ENCODE measurements around the gene NSD2.
"Not testable (repeated sequence)": the region's sequence is repeated elsewhere in the genome, so short reads cannot be mapped to it uniquely, and the experiment has no call there.

The NSD2 gene

GRCh38 chr4:1987721-1988326 lies 116.6 kb downstream of the NSD2 start:
- no peak for DNase-seq

DNA sequence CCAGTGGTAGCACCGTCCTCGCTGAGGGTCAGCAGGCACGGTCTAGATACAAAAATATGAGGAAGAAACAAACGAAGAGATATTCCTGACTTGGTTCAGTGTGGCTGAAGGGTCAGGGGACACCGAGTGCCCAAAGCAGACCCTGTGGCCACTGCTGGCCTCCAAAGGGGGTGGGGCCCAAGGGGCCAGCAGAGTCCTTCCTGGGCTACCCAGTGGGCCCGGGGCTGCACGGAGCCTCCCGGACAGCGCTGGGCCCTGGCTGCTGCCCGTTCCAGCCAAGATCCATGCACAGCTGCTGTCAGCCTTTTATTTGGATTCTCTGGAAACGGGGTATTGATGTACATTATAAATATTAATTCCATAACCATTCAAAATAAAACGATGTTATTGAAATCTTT lies 117.1 kb downstream of the NSD2 start:
- DNase-seq = no peak

GRCh38 chr4:1989533-1990347 lies 118.5 kb downstream of the NSD2 start:
- DNase-seq = no peak

DNA sequence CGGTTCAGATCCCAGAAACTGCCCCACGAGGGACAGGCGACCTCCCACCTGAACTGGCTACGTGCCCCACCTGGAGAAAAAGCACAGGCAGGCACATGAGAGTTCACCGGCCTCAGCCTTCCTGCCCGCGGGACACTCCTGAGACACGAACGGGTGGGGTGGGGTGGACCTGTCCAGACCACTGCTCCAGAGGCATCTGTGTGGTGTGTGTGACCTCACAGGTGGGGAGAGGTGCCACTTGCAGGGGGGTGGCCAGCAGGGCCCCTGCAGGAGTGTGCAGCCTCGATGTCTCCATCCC lies 119.1 kb downstream of the NSD2 start:
- no peak for DNase-seq

DNA sequence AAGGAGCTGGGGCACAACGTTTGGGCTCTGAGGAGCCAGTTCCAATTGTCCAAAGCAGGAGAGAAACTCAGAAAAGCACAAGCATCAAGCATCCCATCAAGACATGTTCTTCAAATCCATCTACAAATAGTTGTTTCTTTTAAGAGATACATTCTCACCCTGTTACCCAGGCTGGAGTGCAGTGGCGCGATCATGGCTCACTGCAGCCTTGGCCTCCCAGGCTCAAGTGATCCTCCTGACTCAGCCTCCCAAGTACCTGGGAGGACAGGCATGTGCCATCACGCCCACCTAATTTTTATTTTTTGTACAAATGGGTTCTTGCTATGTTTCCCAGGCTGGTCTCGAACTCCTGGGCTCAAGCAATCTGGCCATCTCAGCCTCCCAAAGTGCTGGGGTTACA lies 119.5 kb downstream of the NSD2 start:
- no peak for DNase-seq

- DNase-seq = no peak
Observed at GRCh38 chr4:1991087-1991486, 119.9 kb downstream of the NSD2 start.

DNA sequence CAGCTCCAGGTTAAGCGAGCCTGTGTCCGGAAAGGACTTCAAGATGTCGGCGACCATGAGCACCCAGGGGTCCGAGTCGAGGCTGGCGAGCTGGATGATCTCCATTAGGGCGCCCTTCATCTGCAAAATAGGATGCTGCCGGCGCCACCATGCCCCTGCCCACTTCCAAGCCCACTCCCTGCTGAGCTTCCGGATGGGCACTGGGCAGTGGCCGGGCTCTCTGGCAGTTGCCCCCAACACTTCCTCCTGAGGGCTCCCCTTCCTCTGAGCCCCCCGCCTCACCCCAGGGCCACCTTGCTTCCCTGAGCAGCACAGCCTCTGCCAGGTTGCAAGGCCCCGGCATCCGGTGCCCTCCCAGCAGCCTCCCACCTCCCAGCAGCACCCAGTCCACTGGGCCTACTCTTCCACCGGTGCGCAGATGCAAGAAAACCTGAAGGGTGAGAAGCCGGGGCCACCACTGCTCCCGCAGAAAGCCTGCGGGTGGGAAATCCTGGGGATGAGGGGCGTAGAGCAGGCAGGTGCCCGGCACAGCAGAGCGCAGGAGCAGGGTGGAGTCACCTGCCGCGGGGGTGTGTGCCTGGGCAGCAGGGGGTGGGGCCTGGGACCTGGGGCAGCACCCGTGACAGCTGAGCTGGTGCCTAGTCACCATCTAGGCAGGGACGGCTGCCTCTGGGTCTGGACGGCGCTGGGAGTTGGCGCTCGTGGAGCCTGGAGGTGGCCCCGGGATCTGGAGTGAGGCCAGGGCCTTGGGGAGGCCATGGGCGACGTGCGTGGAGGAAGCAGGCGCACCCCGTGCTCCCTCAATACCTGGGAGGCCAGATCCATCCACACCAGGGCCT lies 120.6 kb downstream of the NSD2 start:
- DNase-seq = no peak

DNA sequence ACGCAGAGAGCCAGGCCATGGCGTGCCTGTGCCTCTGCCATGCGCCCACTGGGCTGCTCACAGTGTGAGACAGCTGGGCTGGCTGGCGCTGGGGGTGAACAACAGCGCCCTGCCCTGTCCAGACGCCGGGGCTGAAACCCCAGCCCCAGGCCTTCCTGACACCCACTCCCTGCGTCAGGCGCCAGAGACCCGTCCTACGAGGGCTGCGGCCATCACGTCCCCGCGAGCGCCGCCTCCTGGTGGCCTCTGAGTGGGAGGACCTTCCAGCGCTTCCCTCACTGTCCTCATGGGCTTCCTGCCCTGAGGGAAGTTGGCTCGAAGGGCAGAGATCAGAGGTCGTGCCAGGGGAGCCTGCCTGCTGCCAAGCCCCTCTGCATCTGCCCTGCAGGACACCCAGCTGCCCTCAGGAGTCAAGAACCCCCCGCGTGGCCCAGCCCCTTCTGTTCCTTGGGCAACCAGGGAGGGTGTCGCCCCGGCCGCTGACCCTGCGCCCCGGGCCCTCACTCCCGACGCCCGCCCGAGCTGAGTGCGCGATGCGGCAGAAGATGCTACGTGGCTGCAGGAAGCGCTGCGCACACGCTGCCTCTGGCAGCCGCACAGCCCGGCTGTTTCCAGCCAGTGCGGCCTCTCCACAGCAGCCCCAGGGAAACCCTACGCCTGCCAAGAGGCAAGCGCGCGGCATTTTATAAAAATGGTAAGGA lies 121.4 kb downstream of the NSD2 start:
- DNase-seq = no peak

- no peak for DNase-seq
Observed at GRCh38 chr4:1993169-1993516, 122.0 kb downstream of the NSD2 start.

DNA sequence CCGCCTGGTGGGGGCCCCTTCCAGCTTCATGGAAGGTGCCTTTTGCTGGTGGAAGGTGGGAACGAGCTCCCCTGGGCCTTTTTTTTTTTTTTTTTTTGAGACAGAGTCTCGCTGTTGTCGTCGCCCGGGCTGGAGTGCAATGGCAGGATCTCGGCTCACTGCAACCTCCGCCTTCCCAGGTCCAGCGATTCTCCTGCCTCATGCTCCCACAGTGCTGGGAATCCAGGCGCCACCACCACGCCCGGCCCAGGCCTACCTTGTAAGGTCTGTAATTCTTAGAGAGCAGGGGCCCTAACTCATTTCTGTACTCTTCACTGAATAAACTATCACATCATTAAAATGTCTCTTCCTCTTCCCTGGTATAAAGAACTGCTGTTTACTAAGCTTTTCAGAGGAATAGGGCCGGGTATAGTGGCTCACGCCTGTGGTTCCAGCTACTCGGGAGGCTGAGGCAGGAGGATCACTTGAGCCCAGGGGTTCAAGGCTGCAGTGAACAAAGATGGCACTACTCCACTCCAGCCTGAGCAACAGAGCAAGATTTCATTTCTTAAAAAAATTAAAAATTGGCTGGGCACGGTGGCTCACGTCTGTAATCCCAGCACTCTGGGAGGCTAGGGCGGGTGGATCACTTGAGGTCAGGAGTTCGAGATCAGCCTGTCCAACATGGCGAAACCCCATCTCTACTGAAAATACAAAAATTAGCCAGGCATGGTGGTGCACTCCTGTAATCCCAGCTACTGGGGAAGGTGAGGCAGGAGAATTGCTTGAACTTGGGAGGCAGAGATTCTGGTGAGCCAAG lies 122.7 kb downstream of the NSD2 start:
- not testable (repeated sequence) for DNase-seq

DNA sequence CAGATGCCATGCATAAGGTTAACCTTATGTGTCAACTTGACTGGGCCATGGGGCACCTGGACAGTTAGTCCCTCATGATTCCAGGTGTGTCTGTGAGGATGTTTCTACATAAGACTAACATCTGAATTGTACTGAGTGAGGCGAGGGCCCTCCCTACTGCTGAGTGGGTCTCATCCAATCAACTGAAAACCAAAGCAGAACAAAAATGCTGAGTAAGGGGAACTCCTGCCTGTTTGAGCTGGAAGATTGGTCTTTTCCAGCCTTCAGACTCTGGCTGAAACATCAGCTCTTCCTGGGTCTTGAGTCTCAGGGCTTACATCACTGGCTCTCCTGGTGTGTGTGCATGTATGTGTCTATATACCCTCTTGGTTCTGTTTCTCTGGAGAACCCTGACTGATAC lies 123.7 kb downstream of the NSD2 start:
- DNase-seq = no peak

DNA sequence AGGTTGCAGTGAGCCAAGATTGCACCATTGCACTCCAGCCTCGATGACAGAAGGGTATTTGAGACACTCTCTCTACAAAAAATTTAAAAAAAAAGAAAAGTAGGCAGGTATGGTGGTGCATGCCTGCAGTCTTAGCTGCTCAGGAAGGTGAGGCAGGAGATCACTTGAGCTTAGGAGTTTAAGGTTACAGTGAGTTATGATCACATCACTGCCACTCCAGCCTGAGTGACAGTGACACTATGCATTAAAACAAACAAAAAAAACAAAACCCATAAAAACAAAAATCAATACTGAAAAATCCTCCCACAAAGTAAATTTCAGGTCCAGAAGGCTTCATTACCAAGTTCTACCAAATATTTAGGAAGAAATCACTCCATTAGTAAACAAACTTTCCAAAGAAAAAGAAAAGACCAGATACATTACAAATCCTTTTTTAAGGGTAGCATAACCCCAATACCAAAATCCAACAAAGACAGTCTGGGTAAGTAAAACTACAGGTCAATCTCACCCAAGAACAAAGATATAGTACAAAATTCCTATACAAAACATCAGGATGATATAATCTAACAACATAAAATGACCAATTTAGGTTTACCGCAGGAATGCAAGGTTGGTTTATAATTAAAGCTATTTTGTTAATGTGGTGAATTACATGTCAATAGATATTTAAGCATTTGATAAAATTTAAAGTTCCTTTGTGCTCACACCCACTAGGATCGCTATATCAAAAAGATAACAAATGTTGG lies 125.8 kb downstream of the NSD2 start:
- DNase-seq = no peak

- no peak for DNase-seq
Observed at GRCh38 chr4:1997712-1998111, 126.5 kb downstream of the NSD2 start.

GRCh38 chr4:1998296-1998695 lies 127.1 kb downstream of the NSD2 start:
- DNase-seq = no peak

GRCh38 chr4:1999308-1999707 lies 128.1 kb downstream of the NSD2 start:
- not testable (repeated sequence) for DNase-seq

DNA sequence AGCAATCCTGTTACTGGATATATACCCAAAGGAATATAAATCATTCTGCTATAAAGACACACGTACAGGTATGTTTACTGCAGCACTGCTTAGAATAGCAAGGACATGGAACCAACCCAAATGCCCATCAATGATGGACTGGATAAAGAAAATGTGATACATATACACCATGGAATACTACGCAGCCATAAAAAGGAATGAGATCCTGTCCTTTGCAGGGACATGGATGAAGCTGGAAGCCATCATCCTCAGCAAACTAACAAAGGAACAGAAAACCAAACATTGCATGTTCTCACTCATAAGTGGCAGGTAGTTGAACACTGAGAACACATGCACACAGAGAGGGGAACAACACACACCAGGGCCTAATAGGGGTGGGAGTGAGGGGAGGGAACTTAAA lies 132.2 kb downstream of the NSD2 start:
- not testable (repeated sequence) for DNase-seq

DNA sequence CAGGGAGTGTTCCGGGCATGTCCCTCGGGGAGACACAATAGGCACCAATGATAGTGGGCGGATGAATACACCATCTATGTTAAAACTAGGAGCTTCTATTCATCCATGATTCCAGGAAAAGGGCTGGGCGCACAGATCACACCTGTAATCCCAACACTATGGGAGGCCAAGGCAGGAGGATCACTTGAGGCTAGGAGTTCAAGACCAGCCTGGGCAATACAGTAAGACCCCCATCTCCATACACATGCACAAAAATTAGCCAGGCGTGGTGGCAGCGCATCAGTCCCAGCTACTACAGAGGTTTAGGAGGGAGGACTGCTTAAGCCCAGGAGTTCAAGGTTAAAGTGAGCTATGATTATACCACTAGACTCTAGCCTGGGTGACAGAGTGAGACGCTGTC lies 135.2 kb downstream of the NSD2 start:
- no peak for DNase-seq

GRCh38 chr4:2006956-2007653 lies 135.9 kb downstream of the NSD2 start:
- DNase-seq = no peak

- no peak for DNase-seq
Observed at GRCh38 chr4:2007804-2008670, 136.8 kb downstream of the NSD2 start.

DNA sequence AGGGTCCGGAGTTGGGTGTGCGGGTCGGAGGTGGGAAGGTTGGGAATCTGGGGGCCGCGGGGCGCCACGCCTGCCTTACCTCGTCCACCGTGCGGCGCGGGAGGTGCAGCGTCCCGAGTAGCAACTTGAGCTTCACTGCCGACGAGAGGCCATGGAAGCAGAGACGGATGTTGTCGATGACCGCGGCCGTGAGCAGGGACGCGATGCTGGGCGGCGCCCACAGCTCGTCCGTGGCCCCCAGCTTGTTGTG lies 137.4 kb downstream of the NSD2 start:
- no peak for DNase-seq
